ENCODE measurements around the gene TIMM10.

DNA sequence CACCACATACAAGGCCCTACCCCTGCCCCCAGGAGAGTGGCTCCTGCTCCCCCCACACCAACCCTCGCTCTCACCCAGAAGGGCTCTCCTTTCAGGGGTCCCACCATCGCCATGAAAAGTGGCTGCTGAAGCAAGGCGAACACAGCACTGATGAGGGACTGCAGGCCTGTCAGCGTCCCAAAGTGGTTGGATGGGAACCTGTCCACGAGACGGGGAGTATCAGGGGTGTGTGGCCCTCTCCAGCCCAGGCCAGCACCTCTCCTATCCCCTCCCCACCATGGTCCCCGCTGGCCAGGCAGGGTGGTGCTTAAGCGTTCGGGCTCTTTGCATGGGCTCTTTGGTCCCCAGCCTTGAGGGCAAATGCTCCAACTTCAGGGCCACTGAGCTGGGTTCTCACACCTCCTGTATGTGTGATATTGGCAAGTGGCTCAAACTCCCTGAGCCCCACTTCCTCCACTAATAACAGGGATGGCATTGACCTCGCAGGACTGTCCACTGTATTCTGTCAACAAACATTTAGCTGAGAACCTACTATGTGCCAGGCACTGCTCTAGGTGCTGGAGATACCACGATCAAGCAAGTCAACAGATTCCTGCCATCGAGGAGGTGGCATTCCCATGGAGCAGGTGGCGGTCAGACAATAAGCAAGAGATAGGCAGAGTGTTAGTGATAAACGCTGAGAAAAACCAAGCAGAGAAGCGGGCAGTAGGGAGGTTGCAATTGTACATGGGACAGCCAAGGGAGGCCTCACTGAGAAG is 43.4 kb downstream of the TIMM10 start:
- TF ChIP-seq, protein P1, sequence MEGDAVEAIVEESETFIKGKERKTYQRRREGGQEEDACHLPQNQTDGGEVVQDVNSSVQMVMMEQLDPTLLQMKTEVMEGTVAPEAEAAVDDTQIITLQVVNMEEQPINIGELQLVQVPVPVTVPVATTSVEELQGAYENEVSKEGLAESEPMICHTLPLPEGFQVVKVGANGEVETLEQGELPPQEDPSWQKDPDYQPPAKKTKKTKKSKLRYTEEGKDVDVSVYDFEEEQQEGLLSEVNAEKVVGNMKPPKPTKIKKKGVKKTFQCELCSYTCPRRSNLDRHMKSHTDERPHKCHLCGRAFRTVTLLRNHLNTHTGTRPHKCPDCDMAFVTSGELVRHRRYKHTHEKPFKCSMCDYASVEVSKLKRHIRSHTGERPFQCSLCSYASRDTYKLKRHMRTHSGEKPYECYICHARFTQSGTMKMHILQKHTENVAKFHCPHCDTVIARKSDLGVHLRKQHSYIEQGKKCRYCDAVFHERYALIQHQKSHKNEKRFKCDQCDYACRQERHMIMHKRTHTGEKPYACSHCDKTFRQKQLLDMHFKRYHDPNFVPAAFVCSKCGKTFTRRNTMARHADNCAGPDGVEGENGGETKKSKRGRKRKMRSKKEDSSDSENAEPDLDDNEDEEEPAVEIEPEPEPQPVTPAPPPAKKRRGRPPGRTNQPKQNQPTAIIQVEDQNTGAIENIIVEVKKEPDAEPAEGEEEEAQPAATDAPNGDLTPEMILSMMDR (IDR thresholded peaks at IDR 0.05) = no peak
- no peak for TF ChIP-seq ZFX (IDR thresholded peaks at IDR 0.05; ENCODE audit: borderline replicate concordance)

All from 22Rv1 (cell line).